Spinal cord (tissue), 10 donors: ENCODE results near the gene IGSF9B. TPM values are rescaled to one million over a fixed set of nuclear protein-coding genes. Genes with fewer than 3 reads are reported as not detected.

Experiments used
- DNase-seq, 6 donors: peaks; one replicate each; pipeline versions ENCODE4 v3.0.0 to v3.0.0-alpha.2; 2013 to 2015; ENCODE audit warnings: low spot score in 6 of 6, low read depth in 4 of 6
- H3K27ac ChIP-seq: one replicate; pipeline ENCODE4 v1.5.1; 2013; ENCODE audit warnings: low read depth, low read length, control low read depth
- H3K27me3 ChIP-seq: one replicate; pipeline ENCODE4 v1.6.1; 2013; ENCODE audit warnings: low read length; ENCODE audit not compliant: control insufficient read depth, insufficient read depth
- H3K36me3 ChIP-seq: one replicate; pipeline ENCODE4 v1.6.1; 2013; ENCODE audit warnings: low read length; ENCODE audit not compliant: control insufficient read depth, insufficient read depth
- H3K4me1 ChIP-seq: one replicate; pipeline ENCODE4 v1.6.1; 2013; ENCODE audit warnings: low read length; ENCODE audit not compliant: control insufficient read depth, insufficient read depth
- H3K4me3 ChIP-seq: one replicate; pipeline ENCODE4 v1.5.1; 2013; ENCODE audit warnings: low read depth, low read length, control low read depth
- H3K9me3 ChIP-seq: one replicate; pipeline ENCODE4 v1.6.1; 2013; ENCODE audit warnings: low read length; ENCODE audit not compliant: control insufficient read depth, insufficient read depth
- WGBS: methylation state at CpG from one replicate; pipeline ENCODE4 v1.1.5; 2013; ENCODE audit warnings: missing lambda C conversion rate; ENCODE audit not compliant: insufficient coverage; 5-methylcytosine and 5-hydroxymethylcytosine counted together
- polyA plus RNA-seq, 2 donors: library from polyadenylated mRNA; unstranded; fragments of 120-200 nt; gene quantifications; one replicate each; pipeline ENCODE4 v1.2.1, GENCODE V29; 2013; ENCODE audit not compliant: insufficient read length in 2 of 2
- total RNA-seq, 2 donors: library from RNA; depleted of rRNA in 1 of 2; stranded (reverse); fragments of 120-200 nt in 1 of 2; fragments of >200 nt in 1 of 2; gene quantifications; one replicate each; pipeline versions ENCODE4 v1.2.3 to v1.2.4, GENCODE V29; 2013 to 2014
- donor health status: healthy.

The IGSF9B gene
- total and polyA plus RNA-seq, 4 donors, result 22.5 to 64.9 (median 40.7) TPM

- Histone ChIP-seq H3K36me3 (no peaks in the 10 kb centered on the region), H3K4me1 (no peaks in the 10 kb centered on the region), H3K27ac (no peak overlapping the region), H3K9me3 (no peaks in the 10 kb centered on the region), H3K4me3 (no peak overlapping the region), H3K27me3 (no peaks in the 10 kb centered on the region)
- 97% methylated on average over 26 of the region's 26 CpGs for WGBS
- DNase-seq, result no peak
Observed at GRCh38 chr11:133864756-133865155, 92.0 kb downstream of the IGSF9B start.

GRCh38 chr11:133860151-133860550 lies 96.6 kb downstream of the IGSF9B start:
- WGBS, result 83% methylated on average over 2 of the region's 6 CpGs
- H3K4me1 ChIP-seq, result no peaks in the 10 kb centered on the region
- no peak for DNase-seq

More at GRCh38 chr11:133860151-133860550, 96.6 kb downstream of the IGSF9B start:
- Histone ChIP-seq H3K27ac (no peak overlapping the region), H3K9me3 (no peaks in the 10 kb centered on the region), H3K27me3 (no peaks in the 10 kb centered on the region), H3K4me3 (no peak overlapping the region), H3K36me3 (no peaks in the 10 kb centered on the region)

Other genes starting within 250 kb of the IGSF9B start
- not detected for gene SPATA19, start 111.5 kb downstream of the IGSF9B start, total RNA-seq
- gene SPATA19, start 111.5 kb downstream of the IGSF9B start, polyA plus RNA-seq, result not detected
- 100 to 1,000 TPM; 115 to 221 TPM for gene JAM3, start 112.1 kb upstream of the IGSF9B start, total RNA-seq
- gene JAM3, start 112.1 kb upstream of the IGSF9B start, polyA plus RNA-seq, result 100 to 1,000 TPM in 1 of 2 donors, 10 to 100 TPM in 1; 57.9 to 100 TPM